ENCODE data around the gene ACSM2A.
"Not testable (repeated sequence)": the region's sequence is repeated elsewhere in the genome, so short reads cannot be mapped to it uniquely, and the experiment has no call there.

ACSM2A gene

GRCh38 chr16:20515688-20516090 lies 64.4 kb downstream of the ACSM2A start:
- TF ChIP-seq CTCF (IDR thresholded peaks at IDR 0.05; ENCODE audit: insufficient read depth, low read length, poor library complexity, severe bottlenecking), result no peak
- no peaks in the 10 kb centered on the region for H3K27me3 ChIP-seq (replicated peaks; ENCODE audit: control insufficient read depth, insufficient read depth, low read length)
- no peak for DNase-seq (ENCODE audit: extremely low read depth, insufficient read length)
- H3K36me3 ChIP-seq (ENCODE audit: control insufficient read depth, insufficient read depth, low read length), result no peaks in the 10 kb centered on the region
- H3K4me3 ChIP-seq (replicated peaks; ENCODE audit: low read depth, low read length), result no peak overlapping the region

GRCh38 chr16:20517149-20517548 lies 65.8 kb downstream of the ACSM2A start:
- no peaks in the 10 kb centered on the region for H3K27me3 ChIP-seq (replicated peaks; ENCODE audit: control insufficient read depth, insufficient read depth, low read length)
- TF ChIP-seq CTCF (IDR thresholded peaks at IDR 0.05; ENCODE audit: insufficient read depth, low read length, poor library complexity, severe bottlenecking), result no peak
- H3K4me3 ChIP-seq (replicated peaks; ENCODE audit: low read depth, low read length), result no peak overlapping the region
- DNase-seq (ENCODE audit: extremely low read depth, insufficient read length), result no peak
- H3K36me3 ChIP-seq (ENCODE audit: control insufficient read depth, insufficient read depth, low read length), result no peaks in the 10 kb centered on the region

- no peak for DNase-seq (ENCODE audit: extremely low read depth, insufficient read length)
- no peak for TF ChIP-seq CTCF (IDR thresholded peaks at IDR 0.05; ENCODE audit: insufficient read depth, low read length, poor library complexity, severe bottlenecking)
- no peaks in the 10 kb centered on the region for H3K36me3 ChIP-seq (ENCODE audit: control insufficient read depth, insufficient read depth, low read length)
- H3K4me3 ChIP-seq (replicated peaks; ENCODE audit: low read depth, low read length), result no peak overlapping the region
- no peaks in the 10 kb centered on the region for H3K27me3 ChIP-seq (replicated peaks; ENCODE audit: control insufficient read depth, insufficient read depth, low read length)
Observed at GRCh38 chr16:20519231-20519630, 67.9 kb downstream of the ACSM2A start.

- DNase-seq (ENCODE audit: extremely low read depth, insufficient read length), result no peak
- TF ChIP-seq CTCF (IDR thresholded peaks at IDR 0.05; ENCODE audit: insufficient read depth, low read length, poor library complexity, severe bottlenecking), result no peak
- Histone ChIP-seq H3K36me3 (ENCODE audit: control insufficient read depth, insufficient read depth, low read length) (no peaks in the 10 kb centered on the region), H3K4me3 (replicated peaks; ENCODE audit: low read depth, low read length) (no peak overlapping the region), H3K27me3 (replicated peaks; ENCODE audit: control insufficient read depth, insufficient read depth, low read length) (no peaks in the 10 kb centered on the region)
Observed at GRCh38 chr16:20520103-20520502, 68.8 kb downstream of the ACSM2A start.

- H3K27me3 ChIP-seq (replicated peaks; ENCODE audit: control insufficient read depth, insufficient read depth, low read length); DNase-seq (ENCODE audit: extremely low read depth, insufficient read length); H3K4me3 ChIP-seq (replicated peaks; ENCODE audit: low read depth, low read length); H3K36me3 ChIP-seq (ENCODE audit: control insufficient read depth, insufficient read depth, low read length): not testable (repeated sequence)
Observed at GRCh38 chr16:20531795-20532194, 80.5 kb downstream of the ACSM2A start.

GRCh38 chr16:20532284-20532792 lies 81.0 kb downstream of the ACSM2A start:
- H3K4me3 ChIP-seq (replicated peaks; ENCODE audit: low read depth, low read length); DNase-seq (ENCODE audit: extremely low read depth, insufficient read length); H3K36me3 ChIP-seq (ENCODE audit: control insufficient read depth, insufficient read depth, low read length); H3K27me3 ChIP-seq (replicated peaks; ENCODE audit: control insufficient read depth, insufficient read depth, low read length): not testable (repeated sequence)

- DNase-seq (ENCODE audit: extremely low read depth, insufficient read length); H3K36me3 ChIP-seq (ENCODE audit: control insufficient read depth, insufficient read depth, low read length); H3K4me3 ChIP-seq (replicated peaks; ENCODE audit: low read depth, low read length); H3K27me3 ChIP-seq (replicated peaks; ENCODE audit: control insufficient read depth, insufficient read depth, low read length): not testable (repeated sequence)
Observed at GRCh38 chr16:20536669-20537068, 85.3 kb downstream of the ACSM2A start.

All from GM06990 (cell line).